Measurements from ENCODE around the gene ATP1A4. TPM values are rescaled to one million over a fixed set of nuclear protein-coding genes. Genes with fewer than 3 reads are reported as not detected.
A peak's percentile ranks its signal among the peaks of the same experiment; 100 is the strongest.

Gene ATP1A4
- total and polyA plus RNA-seq, 4 donors, result 0.06 to 0.09 (median 0.08) TPM; not detected in 1

- DNase-seq (no peak), ATAC-seq (ENCODE audit: insufficient read depth, low FRiP score) (no peak)
- 83 to 93% methylated on average over 4 of the region's 4 CpGs for WGBS, 2 donors
- no peaks in the 10 kb centered on the region for H3K36me3 ChIP-seq (ENCODE audit: control insufficient read depth in 4 of 4, insufficient read depth in 4 of 4, low read length in 4 of 4)
- H3K9me3 ChIP-seq (ENCODE audit: control insufficient read depth in 4 of 4, insufficient read depth in 3 of 4, low read length in 3 of 4), result no peaks in the 10 kb centered on the region
- H3K27me3 ChIP-seq (ENCODE audit: control insufficient read depth in 3 of 3, insufficient read depth in 3 of 3, low read length in 2 of 3), result no peaks in the 10 kb centered on the region
- no peak overlapping the region for H3K27ac ChIP-seq (ENCODE audit: low read depth in 1 of 2, low read length in 1 of 2)
- H3K9ac ChIP-seq (ENCODE audit: insufficient read depth in 1 of 2, low read length in 2 of 2), result no peak overlapping the region
- H3K4me1 ChIP-seq (ENCODE audit: control insufficient read depth in 5 of 5, insufficient read depth in 5 of 5, low read length in 5 of 5), result peaks cover 0 to 3% (median 0%) of the 10 kb centered on the region in 5 donors
- no peak overlapping the region for H3K4me3 ChIP-seq
- TF ChIP-seq CTCF (IDR thresholded peaks at IDR 0.05; ENCODE audit: control extremely low read depth, extremely low read depth), result no peak
Observed at GRCh38 chr1:160167056-160167455, 15.7 kb downstream of the ATP1A4 start.

GRCh38 chr1:160167580-160167979 lies 16.2 kb downstream of the ATP1A4 start:
- no peak overlapping the region for H3K4me3 ChIP-seq
- no peaks in the 10 kb centered on the region for H3K9me3 ChIP-seq (ENCODE audit: control insufficient read depth in 4 of 4, insufficient read depth in 3 of 4, low read length in 3 of 4)
- H3K4me1 ChIP-seq (ENCODE audit: control insufficient read depth in 5 of 5, insufficient read depth in 5 of 5, low read length in 5 of 5), result peaks cover 0 to 3% (median 0%) of the 10 kb centered on the region in 5 donors
- H3K9ac ChIP-seq (ENCODE audit: insufficient read depth in 1 of 2, low read length in 2 of 2), result no peak overlapping the region
- WGBS, 2 donors, result 91 to 92% methylated on average over 6 of the region's 6 CpGs
- no peak overlapping the region for H3K27ac ChIP-seq (ENCODE audit: low read depth in 1 of 2, low read length in 1 of 2)
- ATAC-seq (ENCODE audit: insufficient read depth, low FRiP score) (no peak), DNase-seq (no peak)
- no peaks in the 10 kb centered on the region for H3K27me3 ChIP-seq (ENCODE audit: control insufficient read depth in 3 of 3, insufficient read depth in 3 of 3, low read length in 2 of 3)
- TF ChIP-seq CTCF (IDR thresholded peaks at IDR 0.05; ENCODE audit: control extremely low read depth, extremely low read depth), result no peak
- H3K36me3 ChIP-seq (ENCODE audit: control insufficient read depth in 4 of 4, insufficient read depth in 4 of 4, low read length in 4 of 4), result no peaks in the 10 kb centered on the region

GRCh38 chr1:160168016-160168415 lies 16.6 kb downstream of the ATP1A4 start:
- H3K27me3 ChIP-seq (ENCODE audit: control insufficient read depth in 3 of 3, insufficient read depth in 3 of 3, low read length in 2 of 3), result no peaks in the 10 kb centered on the region
- peak in 1 of 3 donors; percentile 20 for DNase-seq
- TF ChIP-seq CTCF (IDR thresholded peaks at IDR 0.05; ENCODE audit: control extremely low read depth, extremely low read depth), result no peak
- H3K9ac ChIP-seq (ENCODE audit: insufficient read depth in 1 of 2, low read length in 2 of 2), result no peak overlapping the region
- H3K27ac ChIP-seq (ENCODE audit: low read depth in 1 of 2, low read length in 1 of 2), result no peak overlapping the region
- ATAC-seq (ENCODE audit: insufficient read depth, low FRiP score), result no peak
- peaks cover 0 to 3% (median 0%) of the 10 kb centered on the region in 5 donors for H3K4me1 ChIP-seq (ENCODE audit: control insufficient read depth in 5 of 5, insufficient read depth in 5 of 5, low read length in 5 of 5)
- H3K4me3 ChIP-seq, result no peak overlapping the region
- 67 to 69% methylated on average over 5 of the region's 5 CpGs for WGBS, 2 donors
- H3K9me3 ChIP-seq (ENCODE audit: control insufficient read depth in 4 of 4, insufficient read depth in 3 of 4, low read length in 3 of 4), result no peaks in the 10 kb centered on the region
- no peaks in the 10 kb centered on the region for H3K36me3 ChIP-seq (ENCODE audit: control insufficient read depth in 4 of 4, insufficient read depth in 4 of 4, low read length in 4 of 4)

All from lung (tissue), 12 donors.